SK-N-SH treated with all-trans-retinoic acid at 6 μM for 48 hours (cell line): ENCODE results near the gene TIAM1.

ENCODE experiments used
- ARNTL ChIP-seq: fragments of 450-650 bp; formaldehyde crosslinking; IDR thresholded peaks from 2 replicates; pipeline ENCODE4 v1.5.0; 2020; ENCODE audit warnings: low read depth, mild to moderate bottlenecking, moderate library complexity, borderline replicate concordance
- PPARA ChIP-seq: fragments of 250-450 bp; sonication (Bioruptor Pico); IDR thresholded peaks from 2 replicates; pipeline ENCODE4 v1.5.0; 2020; ENCODE audit warnings: mild to moderate bottlenecking, borderline replicate concordance
- TCF4 ChIP-seq: fragments of 250-450 bp; sonication (Bioruptor Pico); IDR thresholded peaks from 2 replicates; pipeline ENCODE4 v1.8.0; 2021; ENCODE audit warnings: mild to moderate bottlenecking, moderate library complexity, borderline replicate concordance
- TOX ChIP-seq: fragments of 250-450 bp; sonication (Bioruptor Pico); IDR thresholded peaks from 2 replicates; pipeline ENCODE4 v1.8.0; 2021; ENCODE audit warnings: mild to moderate bottlenecking, moderate library complexity, borderline replicate concordance
- ZFP30 ChIP-seq: fragments of 450-650 bp; formaldehyde crosslinking; IDR thresholded peaks from 2 replicates; pipeline ENCODE4 v1.5.0; 2022; ENCODE audit warnings: mild to moderate bottlenecking, moderate library complexity
- TF ChIP-seq, protein P1 (sequence below): fragments of 250-450 bp; sonication (Bioruptor Pico); IDR thresholded peaks from 2 replicates; pipeline ENCODE4 v1.8.0; 2020; ENCODE audit warnings: mild to moderate bottlenecking, moderate library complexity, borderline replicate concordance

DNA sequence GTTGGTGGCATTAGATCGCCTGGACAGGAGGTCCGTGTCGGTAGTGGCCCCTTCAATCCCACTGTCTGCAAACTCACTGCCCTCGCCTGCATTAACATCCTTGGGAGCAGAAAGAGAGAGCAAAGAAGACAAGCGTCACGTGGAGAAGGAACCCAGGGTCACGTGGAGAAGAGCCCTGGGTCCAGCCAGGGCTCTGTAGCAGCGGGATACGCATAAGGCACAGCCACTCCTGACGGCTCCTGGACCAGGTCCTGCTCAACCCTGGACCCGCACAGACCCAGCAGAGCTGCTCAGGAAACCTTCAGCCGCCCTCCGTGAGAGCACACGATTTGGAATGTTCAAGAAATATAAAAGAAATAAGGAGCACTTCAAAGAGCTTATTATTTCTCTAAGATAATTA is 92.0 kb downstream of the TIAM1 start:
- TF ChIP-seq TCF4 (CRISPR knock-in tag) = no peak
- no peak for TF ChIP-seq PPARA
- TF ChIP-seq, protein P1, sequence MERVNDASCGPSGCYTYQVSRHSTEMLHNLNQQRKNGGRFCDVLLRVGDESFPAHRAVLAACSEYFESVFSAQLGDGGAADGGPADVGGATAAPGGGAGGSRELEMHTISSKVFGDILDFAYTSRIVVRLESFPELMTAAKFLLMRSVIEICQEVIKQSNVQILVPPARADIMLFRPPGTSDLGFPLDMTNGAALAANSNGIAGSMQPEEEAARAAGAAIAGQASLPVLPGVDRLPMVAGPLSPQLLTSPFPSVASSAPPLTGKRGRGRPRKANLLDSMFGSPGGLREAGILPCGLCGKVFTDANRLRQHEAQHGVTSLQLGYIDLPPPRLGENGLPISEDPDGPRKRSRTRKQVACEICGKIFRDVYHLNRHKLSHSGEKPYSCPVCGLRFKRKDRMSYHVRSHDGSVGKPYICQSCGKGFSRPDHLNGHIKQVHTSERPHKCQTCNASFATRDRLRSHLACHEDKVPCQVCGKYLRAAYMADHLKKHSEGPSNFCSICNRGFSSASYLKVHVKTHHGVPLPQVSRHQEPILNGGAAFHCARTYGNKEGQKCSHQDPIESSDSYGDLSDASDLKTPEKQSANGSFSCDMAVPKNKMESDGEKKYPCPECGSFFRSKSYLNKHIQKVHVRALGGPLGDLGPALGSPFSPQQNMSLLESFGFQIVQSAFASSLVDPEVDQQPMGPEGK (CRISPR knock-in tag) = no peak
- no peak for TF ChIP-seq TOX (CRISPR knock-in tag)
- no peak for TF ChIP-seq ARNTL (CRISPR knock-in tag)
- TF ChIP-seq ZFP30 (CRISPR knock-in tag) = no peak
